ENCODE data around the gene YTHDC2.
A peak's percentile ranks its signal among the peaks of the same experiment; 100 is the strongest.

YTHDC2 gene

DNA sequence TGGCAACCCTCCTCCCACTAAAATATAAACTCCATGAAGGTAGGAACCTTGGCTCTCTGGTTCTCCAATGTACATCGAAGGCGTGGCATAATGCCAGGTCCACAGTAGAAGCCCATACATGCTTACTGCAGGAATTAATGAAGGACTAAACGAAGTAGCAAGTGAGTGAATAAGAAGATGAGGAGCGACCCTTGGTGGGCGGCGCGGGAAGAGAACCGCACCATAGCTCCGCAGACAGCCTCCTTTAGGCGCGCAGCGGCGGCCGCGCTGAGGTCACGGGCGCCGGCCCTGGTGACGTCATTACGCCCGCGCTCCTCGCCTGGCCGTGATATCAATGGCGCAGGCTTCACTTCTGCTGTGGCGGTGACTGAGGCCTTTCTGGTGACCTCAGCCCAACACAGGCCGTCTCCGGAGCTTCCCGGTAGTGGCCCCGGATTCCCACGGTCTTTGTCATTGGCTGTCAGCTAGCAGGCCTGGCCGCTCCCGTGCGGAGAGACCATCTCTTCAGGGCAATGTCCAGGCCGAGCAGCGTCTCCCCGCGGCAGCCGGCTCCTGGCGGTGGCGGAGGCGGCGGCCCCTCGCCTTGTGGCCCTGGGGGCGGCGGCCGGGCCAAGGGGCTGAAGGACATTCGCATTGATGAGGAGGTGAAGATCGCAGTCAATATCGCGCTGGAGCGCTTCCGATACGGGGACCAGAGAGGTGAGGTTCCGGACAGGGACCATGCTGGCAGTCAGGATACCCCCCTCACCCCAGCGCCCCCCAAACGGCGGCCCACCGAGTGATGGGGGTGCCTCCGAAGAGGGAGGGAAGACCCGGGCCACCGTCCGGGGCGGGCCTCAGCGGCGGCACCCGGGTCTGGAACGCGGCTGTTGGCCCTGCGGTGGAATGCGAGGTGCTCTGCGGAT lies at the start of gene YTHDC2:
Gene YTHDC2 (plus strand): TSS at position 311 of the 905 bp plus-strand sequence. CDS start 202 bp downstream, at position 513.
- H3K4me3 ChIP-seq (replicated peaks; ENCODE audit: low read depth, low read length), result peak within 1 kb of the TSS; percentile 71
- DNase-seq (ENCODE audit: low read depth), result peak; percentile 88
- TF ChIP-seq, protein P1, sequence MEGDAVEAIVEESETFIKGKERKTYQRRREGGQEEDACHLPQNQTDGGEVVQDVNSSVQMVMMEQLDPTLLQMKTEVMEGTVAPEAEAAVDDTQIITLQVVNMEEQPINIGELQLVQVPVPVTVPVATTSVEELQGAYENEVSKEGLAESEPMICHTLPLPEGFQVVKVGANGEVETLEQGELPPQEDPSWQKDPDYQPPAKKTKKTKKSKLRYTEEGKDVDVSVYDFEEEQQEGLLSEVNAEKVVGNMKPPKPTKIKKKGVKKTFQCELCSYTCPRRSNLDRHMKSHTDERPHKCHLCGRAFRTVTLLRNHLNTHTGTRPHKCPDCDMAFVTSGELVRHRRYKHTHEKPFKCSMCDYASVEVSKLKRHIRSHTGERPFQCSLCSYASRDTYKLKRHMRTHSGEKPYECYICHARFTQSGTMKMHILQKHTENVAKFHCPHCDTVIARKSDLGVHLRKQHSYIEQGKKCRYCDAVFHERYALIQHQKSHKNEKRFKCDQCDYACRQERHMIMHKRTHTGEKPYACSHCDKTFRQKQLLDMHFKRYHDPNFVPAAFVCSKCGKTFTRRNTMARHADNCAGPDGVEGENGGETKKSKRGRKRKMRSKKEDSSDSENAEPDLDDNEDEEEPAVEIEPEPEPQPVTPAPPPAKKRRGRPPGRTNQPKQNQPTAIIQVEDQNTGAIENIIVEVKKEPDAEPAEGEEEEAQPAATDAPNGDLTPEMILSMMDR (IDR thresholded peaks at IDR 0.05; ENCODE audit: low read length, missing control alignments), result peak; percentile 12

DNA sequence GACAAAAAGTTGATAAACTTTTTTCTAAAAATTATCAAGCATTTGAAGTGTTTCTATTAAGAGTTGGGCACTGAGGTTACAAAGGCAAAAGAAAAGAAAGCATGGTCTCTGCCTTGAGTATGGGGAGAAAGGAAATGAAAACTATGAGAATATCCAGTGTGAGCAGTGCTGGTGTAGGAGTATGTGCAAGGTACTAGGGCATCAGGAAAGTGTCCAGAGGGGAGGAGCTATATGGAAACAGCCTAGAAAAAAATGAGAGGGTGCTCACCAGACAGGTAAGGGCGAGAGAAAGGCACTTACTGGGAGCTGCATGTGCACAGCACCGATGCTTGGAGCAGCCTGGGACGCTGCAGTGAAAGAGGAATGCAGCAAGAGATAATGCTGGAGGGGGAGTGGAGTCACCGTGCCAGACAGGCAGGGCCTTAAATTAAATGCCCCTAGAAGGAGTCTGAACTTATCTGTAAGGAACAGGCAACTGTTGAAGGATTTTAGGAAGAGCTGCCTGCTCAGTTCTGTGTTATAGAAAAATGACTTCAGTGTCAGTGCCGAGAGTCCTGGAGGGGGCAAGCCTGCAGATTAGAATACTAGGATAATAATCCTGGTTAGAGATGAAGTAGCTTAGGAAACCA lies 39.3 kb upstream of the YTHDC2 start:
- DNase-seq (ENCODE audit: low read depth), result peak; percentile 32
- H3K4me3 ChIP-seq (replicated peaks; ENCODE audit: low read depth, low read length), result no peak overlapping the region
- TF ChIP-seq, protein P1 (IDR thresholded peaks at IDR 0.05; ENCODE audit: low read length, missing control alignments), result no peak

DNA sequence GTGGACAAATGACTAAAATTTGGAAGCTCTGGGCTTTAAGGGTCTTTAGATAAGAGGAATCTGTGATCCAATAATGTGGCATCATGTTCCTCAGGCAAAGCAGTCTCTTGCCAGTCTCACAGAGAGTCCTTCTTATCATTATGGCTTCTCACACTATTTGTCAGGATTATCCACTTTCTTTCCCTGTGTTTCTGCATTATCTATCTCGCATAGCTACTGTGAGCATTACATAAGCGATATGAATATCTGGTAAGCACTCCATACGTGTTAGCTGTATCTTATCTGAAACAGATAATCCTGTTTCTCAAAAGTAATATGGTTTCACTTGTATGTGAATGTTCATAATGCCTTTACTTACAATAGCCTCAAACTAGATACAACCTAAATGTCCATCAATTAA lies 34.8 kb upstream of the YTHDC2 start:
- no peak overlapping the region for H3K4me3 ChIP-seq (replicated peaks; ENCODE audit: low read depth, low read length)
- TF ChIP-seq, protein P1 (IDR thresholded peaks at IDR 0.05; ENCODE audit: low read length, missing control alignments), result no peak
- DNase-seq (ENCODE audit: low read depth), result no peak

DNA sequence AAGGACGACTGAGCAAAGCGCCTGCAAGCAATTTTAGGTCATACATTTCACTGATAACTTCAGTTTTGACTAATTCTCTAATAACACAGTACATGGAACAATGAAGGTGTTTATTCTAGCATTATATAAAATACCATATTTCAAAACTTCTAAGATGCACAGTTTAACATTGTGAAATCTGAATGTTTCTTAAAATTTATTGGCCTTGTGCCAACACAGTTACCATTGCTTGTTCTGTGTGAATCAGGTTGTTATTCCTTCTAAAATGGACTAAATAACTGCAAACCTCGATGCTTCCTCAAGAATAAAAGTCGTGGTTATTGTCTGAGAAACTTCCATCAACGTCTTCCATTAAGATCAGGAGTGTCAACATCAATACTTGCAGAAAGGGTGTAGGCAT lies 33.3 kb upstream of the YTHDC2 start:
- no peak overlapping the region for H3K4me3 ChIP-seq (replicated peaks; ENCODE audit: low read depth, low read length)
- peak; percentile 50 for DNase-seq (ENCODE audit: low read depth)
- TF ChIP-seq, protein P1 (IDR thresholded peaks at IDR 0.05; ENCODE audit: low read length, missing control alignments), result no peak

DNA sequence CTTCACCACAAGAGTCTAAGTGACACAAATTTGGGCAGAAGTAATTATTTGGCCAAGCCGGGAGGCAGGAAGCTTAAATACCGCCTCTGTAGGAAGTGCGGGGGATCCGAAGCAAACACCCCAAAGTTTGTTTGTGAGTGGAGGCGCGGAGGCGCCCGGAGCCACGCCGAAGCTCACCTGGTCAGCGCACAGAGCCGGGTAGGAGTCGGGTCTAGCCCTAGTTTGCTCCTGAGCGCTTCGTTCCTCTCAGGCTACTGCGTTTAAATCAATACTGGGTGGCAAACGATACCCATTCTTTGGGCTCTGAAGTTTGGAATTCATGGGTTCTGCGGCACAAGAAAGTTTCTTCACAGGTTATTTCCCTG lies 26.1 kb upstream of the YTHDC2 start:
- DNase-seq (ENCODE audit: low read depth), result peak; percentile 30
- peak overlapping the region; percentile 85 for H3K4me3 ChIP-seq (replicated peaks; ENCODE audit: low read depth, low read length)
- TF ChIP-seq, protein P1 (IDR thresholded peaks at IDR 0.05; ENCODE audit: low read length, missing control alignments), result no peak

DNA sequence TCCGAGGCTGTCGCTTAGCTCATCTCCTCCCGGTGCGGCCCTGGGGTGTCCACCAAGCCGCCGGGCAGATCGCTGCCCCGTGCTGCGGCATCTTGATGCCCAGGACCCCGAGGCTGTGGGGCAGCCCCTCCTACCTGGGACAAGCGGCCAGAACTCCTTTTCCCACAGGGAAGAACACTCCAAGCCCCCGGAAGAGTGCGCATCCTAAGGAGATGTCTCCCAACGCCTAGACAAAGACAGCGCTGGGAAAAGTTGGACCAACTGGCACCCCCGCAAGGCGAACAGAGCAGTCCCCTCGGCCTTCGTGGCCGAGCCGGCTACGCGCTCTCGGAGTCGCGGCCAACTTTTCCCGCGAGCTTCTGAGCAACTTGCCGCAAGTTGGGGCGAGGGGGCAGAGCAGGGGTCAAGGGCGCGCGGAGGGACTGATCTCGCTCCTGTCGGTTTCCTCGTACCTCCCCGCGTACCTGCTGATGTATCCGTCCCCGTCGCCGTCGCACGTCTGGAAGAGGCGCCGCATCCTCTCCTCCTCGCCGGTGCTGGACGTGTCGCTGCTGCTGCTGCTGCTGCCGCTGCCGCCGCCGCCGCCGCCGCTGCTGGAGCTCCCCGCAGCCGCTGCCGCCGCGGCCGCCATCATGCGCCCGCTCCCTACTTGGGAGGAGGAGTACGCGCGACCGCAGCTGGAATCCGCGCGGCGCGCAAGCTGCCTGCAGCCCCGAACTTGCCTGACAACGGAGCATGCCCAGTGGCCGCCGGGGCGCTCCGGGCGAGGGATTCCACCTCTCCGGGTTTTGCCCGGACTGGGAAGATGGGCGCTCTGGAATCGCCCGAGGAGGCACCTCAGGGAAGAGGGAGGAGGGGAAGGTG lies 25.5 kb upstream of the YTHDC2 start, which contains the start of gene MCC:
Gene MCC (minus strand): TSS at position 673 of the 864 bp plus-strand sequence.
- TF ChIP-seq, protein P1 (IDR thresholded peaks at IDR 0.05; ENCODE audit: low read length, missing control alignments), result no peak
- peak; percentile 92 for DNase-seq (ENCODE audit: low read depth)
- H3K4me3 ChIP-seq (replicated peaks; ENCODE audit: low read depth, low read length), result peak within 1 kb of the TSS; percentile 85
